GM12874 (cell line): ENCODE measurements around the gene FYN.

Experiments
- TF ChIP-seq, protein P1 (sequence below): IDR thresholded peaks from 2 replicates; pipeline ENCODE4 v1.5.1; 2011; ENCODE audit warnings: low read depth, mild to moderate bottlenecking, control low read depth, low read length, moderate library complexity; ENCODE audit not compliant: insufficient read depth

The FYN gene

DNA sequence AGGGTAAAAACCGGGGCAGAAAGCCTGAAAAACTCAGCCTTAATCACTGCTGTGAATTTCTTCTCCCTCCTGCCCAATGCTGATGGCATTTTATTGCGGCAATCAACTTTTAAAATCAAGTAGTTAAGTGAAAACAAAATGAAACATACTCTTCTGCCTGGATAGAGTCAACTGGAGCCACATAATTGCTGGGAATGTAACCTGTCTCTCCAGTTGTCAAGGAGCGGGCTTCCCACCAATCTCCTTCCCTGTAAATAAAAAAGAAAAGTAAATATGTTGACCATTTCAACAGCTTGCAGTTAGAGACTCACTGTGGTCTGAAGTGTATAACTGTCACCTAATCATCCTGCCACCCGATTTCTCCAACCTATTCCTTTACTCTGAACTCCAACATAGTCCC lies 165.5 kb downstream of the FYN start:
- TF ChIP-seq, protein P1, sequence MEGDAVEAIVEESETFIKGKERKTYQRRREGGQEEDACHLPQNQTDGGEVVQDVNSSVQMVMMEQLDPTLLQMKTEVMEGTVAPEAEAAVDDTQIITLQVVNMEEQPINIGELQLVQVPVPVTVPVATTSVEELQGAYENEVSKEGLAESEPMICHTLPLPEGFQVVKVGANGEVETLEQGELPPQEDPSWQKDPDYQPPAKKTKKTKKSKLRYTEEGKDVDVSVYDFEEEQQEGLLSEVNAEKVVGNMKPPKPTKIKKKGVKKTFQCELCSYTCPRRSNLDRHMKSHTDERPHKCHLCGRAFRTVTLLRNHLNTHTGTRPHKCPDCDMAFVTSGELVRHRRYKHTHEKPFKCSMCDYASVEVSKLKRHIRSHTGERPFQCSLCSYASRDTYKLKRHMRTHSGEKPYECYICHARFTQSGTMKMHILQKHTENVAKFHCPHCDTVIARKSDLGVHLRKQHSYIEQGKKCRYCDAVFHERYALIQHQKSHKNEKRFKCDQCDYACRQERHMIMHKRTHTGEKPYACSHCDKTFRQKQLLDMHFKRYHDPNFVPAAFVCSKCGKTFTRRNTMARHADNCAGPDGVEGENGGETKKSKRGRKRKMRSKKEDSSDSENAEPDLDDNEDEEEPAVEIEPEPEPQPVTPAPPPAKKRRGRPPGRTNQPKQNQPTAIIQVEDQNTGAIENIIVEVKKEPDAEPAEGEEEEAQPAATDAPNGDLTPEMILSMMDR: no peak

DNA sequence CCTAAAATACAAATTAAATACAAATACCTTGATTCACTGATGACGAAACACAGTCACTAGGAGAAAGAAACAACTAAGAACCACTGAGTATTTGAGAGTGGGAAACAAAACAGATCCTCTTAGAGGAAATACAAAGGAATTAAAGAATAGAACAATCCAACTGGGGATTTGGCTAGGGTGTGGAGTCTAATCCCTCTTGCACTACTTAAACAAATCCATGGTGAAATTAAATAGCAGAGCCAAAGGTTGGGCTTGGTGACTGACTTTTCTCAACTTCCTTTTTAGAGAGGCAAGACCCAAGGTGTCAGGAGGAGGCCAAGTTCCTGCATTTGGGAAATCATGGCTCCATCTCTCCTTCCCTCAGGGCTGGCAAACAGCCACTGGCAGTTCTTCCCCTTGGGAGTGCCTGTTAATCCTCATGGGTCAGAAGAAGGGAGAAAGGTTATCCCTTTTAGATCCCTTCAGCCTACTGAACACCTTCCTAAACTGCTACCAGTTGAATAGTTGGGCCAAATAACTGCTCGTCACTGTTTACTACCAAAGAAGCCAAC lies 166.3 kb downstream of the FYN start:
- TF ChIP-seq, protein P1: no peak

DNA sequence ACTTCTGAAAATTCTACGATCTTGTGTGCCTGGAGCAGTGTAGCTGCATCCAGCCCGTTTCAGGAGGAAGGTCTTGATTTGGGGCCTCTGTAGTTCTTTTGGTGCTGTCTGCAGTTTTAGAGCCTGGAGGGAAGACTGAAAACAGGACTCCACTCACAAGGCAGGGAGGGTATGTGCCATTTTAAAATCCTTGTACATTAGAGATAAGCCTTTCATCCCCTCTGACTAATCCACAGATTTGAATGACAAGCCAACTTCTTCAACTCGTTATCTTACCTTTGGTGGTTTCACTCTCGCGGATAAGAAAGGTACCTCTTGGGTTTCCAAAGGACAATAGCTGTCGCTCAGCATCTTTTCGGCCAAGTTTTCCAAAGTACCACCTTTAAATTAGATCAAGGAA lies 169.5 kb downstream of the FYN start:
- TF ChIP-seq, protein P1: no peak

DNA sequence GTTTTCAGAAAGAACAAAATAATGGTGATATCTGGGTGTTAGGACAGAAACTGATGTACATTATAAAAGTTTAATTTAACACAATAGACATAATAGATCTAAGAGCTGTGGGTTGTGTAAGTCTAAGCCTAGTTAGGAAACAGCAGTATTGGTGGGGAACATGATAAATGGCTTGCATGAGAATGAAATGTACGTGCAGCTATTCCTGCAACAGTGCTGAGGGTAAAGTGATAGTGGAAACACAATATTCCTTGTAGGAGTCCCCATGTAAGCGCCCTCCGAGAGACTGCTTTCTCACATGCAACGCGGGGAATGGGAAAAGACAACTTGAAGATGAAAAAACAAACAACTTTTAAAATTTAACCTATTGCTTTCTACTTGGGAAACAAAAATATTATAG lies 171.0 kb downstream of the FYN start:
- TF ChIP-seq, protein P1: no peak

DNA sequence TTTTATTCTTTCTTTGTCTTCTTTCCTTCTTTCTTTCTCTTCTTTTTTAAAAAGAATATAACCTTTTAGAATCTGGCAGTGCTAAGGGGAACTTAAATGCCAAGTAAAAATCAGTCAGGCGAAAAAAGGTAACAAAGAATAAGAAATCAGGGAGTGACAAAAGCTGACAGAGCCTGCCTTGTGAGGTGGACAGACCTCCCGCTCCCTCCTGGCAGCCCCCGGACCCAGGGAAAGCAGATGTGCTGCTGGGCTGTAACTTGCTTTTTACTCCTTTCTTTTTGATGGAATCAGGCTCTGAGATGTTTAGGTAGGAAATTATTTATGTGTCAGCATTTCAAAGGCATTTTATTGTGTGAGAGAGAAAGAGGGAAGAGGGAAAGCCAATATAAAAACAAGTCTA lies 172.1 kb downstream of the FYN start:
- TF ChIP-seq, protein P1: no peak

DNA sequence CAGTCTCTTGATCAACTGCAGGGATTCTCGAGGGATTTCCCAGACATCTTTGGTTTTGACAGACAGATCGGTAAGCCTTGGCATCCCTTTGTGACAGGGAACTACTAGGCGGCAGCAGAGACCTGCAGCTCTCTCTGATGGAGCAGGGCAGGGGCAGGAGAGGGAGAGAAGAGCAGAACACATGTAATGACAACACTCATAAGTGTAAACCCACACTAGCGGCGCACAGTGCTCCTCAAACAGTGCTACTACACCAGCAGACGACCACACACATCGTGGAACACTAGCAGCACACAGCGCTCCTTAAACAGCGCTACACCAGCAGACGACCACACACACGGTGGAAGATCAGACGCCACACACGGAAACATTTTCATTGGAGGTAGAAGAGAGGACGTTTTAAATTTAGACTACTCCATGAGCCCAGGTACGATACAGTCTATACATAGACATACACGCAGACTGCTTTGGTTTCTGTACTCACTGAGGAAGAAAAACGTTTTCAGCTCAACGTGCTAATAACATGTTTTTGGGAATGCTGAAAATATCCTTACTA lies 173.0 kb downstream of the FYN start:
- TF ChIP-seq, protein P1: no peak

DNA sequence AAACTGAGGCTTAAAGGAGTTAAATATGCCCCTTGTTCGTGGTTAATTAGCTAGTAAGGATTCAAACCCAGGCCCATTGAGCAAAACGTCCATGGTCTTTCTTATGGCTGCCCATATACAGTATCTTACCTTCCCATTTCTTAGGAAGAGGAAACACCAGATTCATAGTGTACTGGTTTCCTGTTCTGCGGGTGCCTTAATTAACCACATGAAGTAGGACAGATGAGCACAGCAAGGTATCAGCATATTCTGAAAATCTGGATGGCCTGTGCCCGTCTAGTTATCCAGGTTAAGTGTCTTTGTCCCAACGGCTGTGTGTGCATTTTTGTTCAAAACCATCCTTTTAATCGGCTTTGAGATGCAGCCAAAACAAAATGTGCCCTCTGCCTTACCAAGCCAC lies 174.1 kb downstream of the FYN start:
- TF ChIP-seq, protein P1: no peak
